Head of caudate nucleus (tissue), 42 donors: ENCODE data around the gene ASIP.

ENCODE experiments used
- DNase-seq, 42 donors: peaks; one replicate each; pipeline versions ENCODE4 v3.0.0 to v3.0.0-alpha.2; 2020 to 2021; ENCODE audit warnings: mixed read lengths in 7 of 42
- intact Hi-C: fragments of 100-400 bp; cut with DNase I; formaldehyde crosslinking; loops from one replicate; pipeline ENCODE4 v1.15.0; 2022

The ASIP gene

DNA sequence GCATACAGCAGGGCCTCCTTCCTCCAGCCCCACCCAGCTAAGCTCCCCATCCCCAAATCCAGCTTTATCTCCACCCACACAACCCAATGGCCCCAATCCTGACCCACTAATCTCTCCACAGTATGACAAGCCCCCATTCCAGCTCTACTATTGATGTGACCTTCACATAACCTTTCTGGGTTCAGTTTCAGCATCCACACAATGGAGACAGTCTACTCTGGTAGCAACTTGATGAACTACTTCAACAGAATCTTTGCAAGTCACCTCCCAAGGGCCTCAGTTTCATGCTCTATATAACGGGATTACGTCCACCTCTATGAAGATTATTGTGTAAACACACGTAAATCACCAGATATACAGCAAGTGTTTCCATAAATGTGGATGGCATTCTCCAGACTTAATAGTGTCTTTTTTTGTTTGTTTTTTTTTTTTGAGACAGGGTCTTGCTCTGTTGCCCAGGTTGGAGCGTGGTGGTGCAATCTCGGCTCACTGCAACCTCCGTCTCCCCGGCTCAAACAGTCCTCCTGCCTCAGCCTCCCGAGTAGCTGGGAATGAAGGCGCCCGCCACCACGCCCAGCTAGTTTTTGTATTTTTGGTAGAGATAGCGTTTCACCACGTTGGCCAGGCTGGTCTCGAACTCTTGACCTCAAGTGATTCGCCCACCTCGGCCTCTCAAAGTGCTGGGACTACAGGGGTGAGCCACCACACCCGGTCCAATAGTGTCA is 60.5 kb downstream of the ASIP start:
- intact Hi-C loops, result no loop called here
- no peak for DNase-seq

GRCh38 chr20:34302312-34302722 is 61.1 kb downstream of the ASIP start:
- DNase-seq, result no peak

DNA sequence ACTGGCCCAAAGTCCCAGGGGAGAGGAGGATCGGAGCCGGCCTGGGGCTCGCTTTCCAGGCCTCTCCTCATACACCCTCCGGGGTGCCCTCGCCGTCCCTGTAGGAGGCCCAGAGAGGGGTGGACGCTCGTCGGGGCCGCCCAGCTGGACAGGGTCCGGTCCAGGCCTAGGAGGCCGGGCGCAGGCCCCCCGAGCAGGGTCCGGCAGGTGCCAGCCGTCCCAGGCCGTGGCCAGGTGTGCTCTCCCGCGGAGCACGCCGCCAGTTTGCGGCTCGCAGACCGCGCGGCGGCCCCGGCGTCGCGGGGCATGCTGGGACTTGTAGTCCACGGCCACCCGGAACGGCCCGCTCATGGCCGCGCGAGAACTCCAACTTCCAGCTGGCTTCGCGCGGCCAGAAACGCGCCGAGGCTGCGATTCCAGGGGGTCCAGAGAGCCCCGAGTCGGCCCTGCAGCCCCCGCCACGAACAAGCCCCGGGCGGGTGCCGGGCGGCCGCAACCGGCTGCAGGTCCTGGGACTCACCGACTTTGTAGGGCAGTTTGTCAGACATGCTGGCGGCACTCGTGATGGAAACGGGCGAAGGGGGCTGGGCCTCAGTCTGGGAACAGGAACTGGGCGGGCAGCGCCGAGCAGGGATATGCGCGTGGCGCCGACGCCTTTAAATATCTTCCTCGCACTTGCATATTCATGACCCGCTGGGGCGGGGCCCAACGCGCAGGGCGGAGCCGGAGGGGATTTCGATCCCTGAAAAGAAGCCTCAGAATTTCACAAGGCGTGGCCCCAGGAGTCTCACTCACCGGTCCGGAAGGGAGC is 61.7 kb downstream of the ASIP start, which contains the start of gene AHCY:
TSS of gene AHCY (minus strand) at position 633 of the 811 bp plus-strand sequence. CDS start at position 548, 85 bp downstream.
- intact Hi-C loops, result no loop called here

More at GRCh38 chr20:34302312-34302722, 61.1 kb downstream of the ASIP start:
- intact Hi-C loops, result no loop called here

DNA sequence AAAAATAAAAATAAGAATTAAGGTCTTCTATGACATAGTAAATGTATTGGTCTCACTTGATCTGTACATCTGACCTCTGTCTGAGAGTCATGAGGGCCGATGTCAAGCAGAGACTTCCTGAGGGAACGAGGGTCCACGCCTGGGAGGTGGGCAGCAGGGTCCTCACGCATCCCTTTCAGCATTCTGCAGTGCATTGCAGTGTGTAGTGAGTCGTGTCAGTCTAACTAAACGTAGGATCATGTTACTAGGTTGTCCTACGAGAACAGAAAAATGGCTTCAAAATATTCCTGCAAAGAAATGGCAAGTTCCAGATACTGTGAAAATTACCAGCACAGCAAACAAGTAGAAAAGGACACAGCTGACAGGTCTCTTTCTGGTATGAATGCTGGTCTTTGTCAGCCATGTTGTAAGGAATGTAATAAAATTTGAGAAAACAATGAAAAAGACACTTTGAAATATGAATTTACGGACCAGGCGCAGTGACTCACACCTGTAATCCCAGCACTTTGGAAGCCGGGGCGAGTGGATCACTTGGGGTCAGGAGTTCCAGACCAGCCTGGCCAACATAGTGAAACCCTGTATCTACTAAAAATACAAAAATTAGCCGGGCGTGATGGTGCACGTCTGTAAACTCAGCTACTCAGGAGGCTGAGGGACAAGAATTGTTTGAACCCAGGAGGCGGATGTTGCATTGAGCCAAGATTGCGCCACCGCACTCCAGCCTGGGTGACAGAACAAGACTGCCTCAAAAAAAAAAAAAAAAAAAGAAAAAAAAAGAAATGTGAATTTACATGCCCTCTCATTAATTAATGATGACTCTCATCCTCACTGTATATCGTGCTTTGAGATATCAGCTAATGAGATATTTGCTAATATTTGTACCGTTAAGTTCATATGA is 64.4 kb downstream of the ASIP start:
- intact Hi-C loops, result no loop called here
- no peak for DNase-seq

More for the DNA sequence above, 61.7 kb downstream of the ASIP start, which contains the start of gene AHCY:
- DNase-seq, result peak; percentile 89 to 99 (median 96)

DNA sequence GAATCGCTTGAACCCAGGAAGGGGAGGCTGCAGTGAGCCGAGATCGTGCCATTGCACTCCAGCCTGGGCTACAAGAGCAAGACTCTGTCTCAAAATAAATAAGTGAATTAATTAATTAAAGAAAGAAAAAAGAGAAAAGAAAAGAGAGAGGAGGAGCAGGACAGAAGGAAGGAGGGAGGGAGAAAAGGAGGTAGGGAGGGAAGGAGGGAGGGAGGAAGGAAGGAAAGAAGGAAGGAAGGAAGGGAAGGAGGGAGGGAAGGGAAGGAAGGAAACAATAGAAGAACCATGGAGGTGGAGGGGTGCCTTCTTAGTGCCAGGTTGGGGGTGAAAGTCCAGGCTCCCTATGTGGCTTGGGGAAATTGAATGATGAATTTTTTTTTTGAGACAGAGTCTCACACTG is 68.5 kb downstream of the ASIP start:
- no peak for DNase-seq
- intact Hi-C loops, result loop anchor here (10.0 kb wide), 1 partner anchor 205 kb away; the partner anchor contains the start of gene DYNLRB1

- no peak for DNase-seq
- intact Hi-C loops, result loop anchor here (10.0 kb wide), 1 partner anchor 204 kb away; the partner anchor contains the start of gene DYNLRB1
Measured at GRCh38 chr20:34310481-34311117, 69.4 kb downstream of the ASIP start.

- intact Hi-C loops, result loop anchor here (2.0 to 10.0 kb wide), 2 partner anchors 165 to 203 kb away; partner anchors contain the start of gene DYNLRB1
- DNase-seq, result peak in 22 of 42 donors; percentile 8 to 69 (median 34)
Measured at GRCh38 chr20:34311118-34312023, 70.1 kb downstream of the ASIP start.

- intact Hi-C loops, result loop anchor here (2.0 to 10.0 kb wide), 2 partner anchors 165 to 203 kb away; partner anchors contain the start of gene DYNLRB1
- DNase-seq, result peak in 2 of 42 donors; percentile 27 to 44
Measured at GRCh38 chr20:34312024-34312460, 70.8 kb downstream of the ASIP start.

DNA sequence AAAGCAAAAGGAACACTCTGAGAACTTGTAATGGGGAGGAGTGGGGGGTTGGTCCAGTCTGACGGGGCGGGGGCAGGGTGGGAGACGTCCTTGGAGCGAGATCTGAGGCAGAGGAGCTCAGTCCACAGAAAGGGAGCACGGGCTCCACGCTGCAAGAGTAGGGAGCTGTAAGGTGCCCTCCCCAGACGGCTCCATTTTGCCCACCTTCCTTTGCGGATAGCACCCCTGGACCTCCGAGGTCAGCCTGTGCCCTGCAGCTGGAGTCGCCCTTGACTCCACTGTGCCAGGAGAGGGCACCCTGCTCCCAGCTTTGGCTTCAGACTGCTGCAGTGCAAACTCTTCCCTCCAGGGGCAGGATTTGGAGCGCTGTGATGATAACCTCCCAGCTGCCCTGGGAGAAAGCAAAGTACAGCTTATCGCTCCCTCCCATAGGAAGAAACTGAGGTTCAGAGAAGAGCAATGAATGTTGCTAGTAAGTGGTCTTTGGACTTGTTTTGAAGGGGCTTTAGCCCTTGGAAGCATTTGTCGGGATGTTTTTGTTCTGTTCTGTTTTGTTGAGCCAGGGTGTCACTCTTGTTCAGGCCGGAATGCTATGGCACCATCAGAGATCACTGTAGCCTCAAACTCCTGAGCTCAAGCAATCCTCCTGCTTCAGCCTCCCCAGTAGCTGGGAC is 71.5 kb downstream of the ASIP start:
- intact Hi-C loops, result loop anchor here (2.0 to 10.0 kb wide), 2 partner anchors 164 to 202 kb away; partner anchors contain the start of gene DYNLRB1
- DNase-seq, result peak; percentile 84 to 97 (median 92)

- intact Hi-C loops, result loop anchor here (10.0 kb wide), 1 partner anchor 200 kb away; the partner anchor contains the start of gene DYNLRB1
- DNase-seq, result no peak
Measured at GRCh38 chr20:34315236-34315635, 74.0 kb downstream of the ASIP start.

DNA sequence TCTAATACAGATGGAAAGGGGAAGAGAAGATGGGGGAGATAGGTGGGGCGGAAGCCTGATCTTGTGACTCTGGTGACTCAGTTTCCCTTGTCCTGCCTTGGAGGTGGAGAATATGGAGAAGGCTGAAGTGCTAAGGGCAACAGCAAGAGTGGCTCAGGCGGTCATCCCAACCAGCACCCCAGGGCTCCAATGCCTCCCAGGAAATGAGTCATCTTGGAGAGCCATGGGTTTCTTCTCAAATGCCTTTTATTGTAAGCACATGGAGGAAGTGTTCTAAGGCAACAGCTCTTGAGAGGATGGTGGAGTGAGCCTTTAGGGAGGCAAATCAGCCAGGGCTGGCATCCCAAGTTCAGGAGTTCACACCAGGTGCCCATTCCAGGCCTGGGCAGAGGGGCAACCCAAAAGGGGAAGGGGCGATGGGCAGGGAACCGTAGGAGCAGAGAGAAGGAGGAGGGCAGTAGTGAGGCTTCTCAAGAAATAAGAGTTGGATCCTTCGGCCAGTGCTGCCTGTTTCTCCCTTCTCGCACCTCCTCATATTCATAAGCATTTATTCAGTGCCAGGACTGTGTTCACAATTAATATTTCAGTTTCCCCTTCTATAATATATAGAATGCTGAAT is 75.1 kb downstream of the ASIP start:
- intact Hi-C loops, result loop anchor here (10.0 kb wide), 1 partner anchor 198 kb away; the partner anchor contains the start of gene DYNLRB1
- DNase-seq, result no peak
